Gastroesophageal sphincter (tissue), 3 donors: ENCODE data around the gene ZNG1F.
"Not testable (repeated sequence)": the region's sequence is repeated elsewhere in the genome, so short reads cannot be mapped to it uniquely, and the experiment has no call there.

Experiments used
- CTCF ChIP-seq, 4 experiments: fragments of 200-600 bp in 2 of 4; fragments of 450-650 bp in 2 of 4; sonication (generic) in 1 of 4; IDR thresholded peaks; one replicate each; pipeline ENCODE4 v1.5.1; 2017 to 2019; ENCODE audit warnings: antibody characterized with exemption in 4 of 4, mild to moderate bottlenecking in 2 of 4, moderate library complexity in 2 of 4
- POLR2A ChIP-seq, 2 donors: fragments of 450-650 bp; IDR thresholded peaks; one replicate each; pipeline ENCODE4 v1.6.1; 2017; ENCODE audit warnings: antibody characterized with exemption in 2 of 2, mild to moderate bottlenecking in 2 of 2, moderate library complexity in 1 of 2
- POLR2AphosphoS5 ChIP-seq: sonication (generic); formaldehyde crosslinking; IDR thresholded peaks from one replicate; pipeline ENCODE4 v1.6.1; 2017; ENCODE audit warnings: antibody characterized with exemption

DNA sequence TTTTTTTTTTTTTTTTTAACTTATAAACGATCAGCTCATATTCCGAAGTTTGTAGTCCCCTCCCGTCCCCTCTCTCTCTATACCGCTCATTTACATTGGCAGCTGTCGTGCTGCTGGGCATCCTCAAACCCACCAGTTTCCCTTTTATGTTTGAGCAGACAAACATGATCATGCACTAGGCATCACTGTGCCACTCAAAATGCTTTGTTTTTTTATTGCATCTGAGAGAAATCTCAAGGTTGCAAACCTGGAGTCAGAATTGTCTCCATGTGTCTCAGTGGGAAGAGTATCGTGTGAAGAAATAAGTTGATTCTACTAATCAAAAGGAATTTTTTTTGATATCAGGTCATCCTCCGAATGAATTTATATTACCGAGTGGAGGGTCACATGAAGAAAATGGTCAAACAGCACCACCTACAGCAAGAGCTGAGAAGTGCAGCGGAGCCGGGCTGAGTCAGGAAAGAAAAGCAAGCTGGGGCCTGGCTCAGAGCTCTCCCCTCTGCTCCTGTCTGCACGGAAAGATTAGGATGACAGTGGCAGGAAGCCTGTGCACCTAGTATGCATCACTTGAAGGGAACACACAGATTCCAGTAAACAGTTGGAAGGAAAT is 100.6 kb downstream of the ZNG1F start:
- peak in 2 of 4 experiments; percentile 28 to 54 for TF ChIP-seq CTCF (IDR thresholded peaks at IDR 0.05)
- TF ChIP-seq POLR2AphosphoS5; POLR2A (IDR thresholded peaks at IDR 0.05): not testable (repeated sequence)
